GM19438 (cell line): ENCODE results near the gene CLDND1.
A peak's percentile ranks its signal among the peaks of the same experiment; 100 is the strongest.
"Not testable (repeated sequence)": the region's sequence is repeated elsewhere in the genome, so short reads cannot be mapped to it uniquely, and the experiment has no call there.

Experiments
- ATAC-seq: cut with Tn5 transposase; IDR thresholded peaks from one replicate; pipeline ENCODE4 v1.9.1; 2021; ENCODE audit warnings: low read depth; ENCODE audit not compliant: unreplicated experiment

CLDND1 gene

GRCh38 chr3:98522544-98523281 lies at the start of gene CLDND1:
Gene CLDND1 (minus strand): TSS chr3:98522902. CDS start chr3:98521424, 1,478 bp downstream.
- ATAC-seq: peak; percentile 87

- no peak for ATAC-seq
Measured at GRCh38 chr3:98568402-98568801, 45.7 kb upstream of the CLDND1 start.

- ATAC-seq: no peak
Measured at GRCh38 chr3:98567666-98568270, 45.1 kb upstream of the CLDND1 start.

- no peak for ATAC-seq
Measured at GRCh38 chr3:98565843-98566242, 43.1 kb upstream of the CLDND1 start.

GRCh38 chr3:98565237-98565643 lies 42.5 kb upstream of the CLDND1 start:
- ATAC-seq: no peak

GRCh38 chr3:98564282-98565005 lies 41.7 kb upstream of the CLDND1 start:
- ATAC-seq: peak; percentile 3

- ATAC-seq: peak; percentile 49
Measured at GRCh38 chr3:98563661-98564281, 41.1 kb upstream of the CLDND1 start.

GRCh38 chr3:98561727-98562521 lies 39.2 kb upstream of the CLDND1 start:
- no peak for ATAC-seq

GRCh38 chr3:98560911-98561310 lies 38.2 kb upstream of the CLDND1 start:
- no peak for ATAC-seq

GRCh38 chr3:98559769-98560168 lies 37.1 kb upstream of the CLDND1 start:
- ATAC-seq: not testable (repeated sequence)

GRCh38 chr3:98558100-98558827 lies 35.6 kb upstream of the CLDND1 start:
- no peak for ATAC-seq

GRCh38 chr3:98557324-98558010 lies 34.8 kb upstream of the CLDND1 start:
- no peak for ATAC-seq

- ATAC-seq: peak; percentile 67
Measured at GRCh38 chr3:98556164-98557130, 33.7 kb upstream of the CLDND1 start.

GRCh38 chr3:98555025-98555379 lies 32.3 kb upstream of the CLDND1 start:
- no peak for ATAC-seq

GRCh38 chr3:98554580-98554979 lies 31.9 kb upstream of the CLDND1 start:
- no peak for ATAC-seq

GRCh38 chr3:98553753-98554152 lies 31.1 kb upstream of the CLDND1 start:
- no peak for ATAC-seq

- ATAC-seq: no peak
Measured at GRCh38 chr3:98553021-98553563, 30.4 kb upstream of the CLDND1 start.
